ENCODE data around the gene SPATA24. TPM values are rescaled to one million over a fixed set of nuclear protein-coding genes. Genes with fewer than 3 reads are reported as not detected.
"Not testable (repeated sequence)": the region's sequence is repeated elsewhere in the genome, so short reads cannot be mapped to it uniquely, and the experiment has no call there.

SPATA24 gene
- polyA plus RNA-seq, 3 donors, result 1.6 to 3.5 (median 3.2) TPM

GRCh38 chr5:139410121-139410992 lies 6.5 kb upstream of the SPATA24 start:
- no peaks in the 10 kb centered on the region for H3K79me2 ChIP-seq (ENCODE audit: insufficient read depth, low read length)
- intact Hi-C loops (cut with micrococcal nuclease), result no loop called here
- no peak overlapping the region for H2AFZ ChIP-seq (ENCODE audit: insufficient read depth, low read depth, low read length, poor library complexity, severe bottlenecking)
- H3K9me3 ChIP-seq (replicated peaks in 1 of 2; ENCODE audit: control insufficient read depth in 1 of 2, insufficient read depth in 1 of 2, low read length in 2 of 2), result no peaks in the 10 kb centered on the region
- H3K27ac Mint-ChIP-seq, result no peak overlapping the region
- H3K36me3 ChIP-seq (replicated peaks in 1 of 2; ENCODE audit: control insufficient read depth in 1 of 2, insufficient read depth in 2 of 2, low read length in 2 of 2), result no peaks in the 10 kb centered on the region
- H3K4me2 ChIP-seq (replicated peaks; ENCODE audit: extremely low read depth, low read length, poor library complexity, severe bottlenecking), result no peak overlapping the region
- H3K27ac ChIP-seq (ENCODE audit: low read depth in 1 of 2, low read length in 2 of 2), result no peak overlapping the region
- peaks cover 0 to 2% (median 0%) of the 10 kb centered on the region in 3 donors for H3K27me3 Mint-ChIP-seq (ENCODE audit: low read depth in 3 of 3)
- H3K9ac ChIP-seq (ENCODE audit: insufficient read depth, low read length, poor library complexity, severe bottlenecking), result no peak overlapping the region
- peaks cover 0 to 1% (median 0%) of the 10 kb centered on the region in 7 donors for H3K9me3 Mint-ChIP-seq
- TF ChIP-seq CTCF (IDR thresholded peaks at IDR 0.05), result no peak
- no peak overlapping the region for H3K4me3 Mint-ChIP-seq
- H3K4me1 Mint-ChIP-seq, result peaks cover 5% of the 10 kb centered on the region
- H3K27me3 ChIP-seq (ENCODE audit: control insufficient read depth in 2 of 2, insufficient read depth in 2 of 2, low read length in 2 of 2), result no peaks in the 10 kb centered on the region
- H3K36me3 Mint-ChIP-seq, result no peaks in the 10 kb centered on the region
- 96% methylated on average over 2 of the region's 6 CpGs for WGBS (ENCODE audit: insufficient coverage)
- DNase-seq, result no peak
- no peaks in the 10 kb centered on the region for H3K4me1 ChIP-seq (ENCODE audit: control insufficient read depth in 1 of 2, insufficient read depth in 2 of 2, low read length in 2 of 2)
- H4K20me1 ChIP-seq (ENCODE audit: insufficient read depth, low read length), result no peaks in the 10 kb centered on the region
- H3K4me3 ChIP-seq (replicated peaks in 1 of 3; ENCODE audit: low read depth in 2 of 3, low read length in 3 of 3), result no peak overlapping the region

GRCh38 chr5:139409116-139409515 lies 5.2 kb upstream of the SPATA24 start:
- H3K4me1 ChIP-seq (ENCODE audit: control insufficient read depth in 1 of 2, insufficient read depth in 2 of 2, low read length in 2 of 2); intact Hi-C loops (cut with micrococcal nuclease); H3K36me3 Mint-ChIP-seq; H3K4me2 ChIP-seq (replicated peaks; ENCODE audit: extremely low read depth, low read length, poor library complexity, severe bottlenecking); H3K9me3 ChIP-seq (replicated peaks in 1 of 2; ENCODE audit: control insufficient read depth in 1 of 2, insufficient read depth in 1 of 2, low read length in 2 of 2); H3K27me3 ChIP-seq (ENCODE audit: control insufficient read depth in 2 of 2, insufficient read depth in 2 of 2, low read length in 2 of 2); H3K9me3 Mint-ChIP-seq; H3K79me2 ChIP-seq (ENCODE audit: insufficient read depth, low read length); H3K4me3 ChIP-seq (replicated peaks in 1 of 3; ENCODE audit: low read depth in 2 of 3, low read length in 3 of 3); H3K27ac Mint-ChIP-seq; H3K27me3 Mint-ChIP-seq (ENCODE audit: low read depth in 3 of 3); H3K9ac ChIP-seq (ENCODE audit: insufficient read depth, low read length, poor library complexity, severe bottlenecking); H4K20me1 ChIP-seq (ENCODE audit: insufficient read depth, low read length); H3K36me3 ChIP-seq (replicated peaks in 1 of 2; ENCODE audit: control insufficient read depth in 1 of 2, insufficient read depth in 2 of 2, low read length in 2 of 2); H2AFZ ChIP-seq (ENCODE audit: insufficient read depth, low read depth, low read length, poor library complexity, severe bottlenecking); DNase-seq; H3K4me3 Mint-ChIP-seq; H3K4me1 Mint-ChIP-seq; H3K27ac ChIP-seq (ENCODE audit: low read depth in 1 of 2, low read length in 2 of 2): not testable (repeated sequence)
- WGBS (ENCODE audit: insufficient coverage), result 100% methylated on average over 1 of the region's 5 CpGs

All from CD14-positive monocyte (primary cell).